ENCODE measurements around the gene NPIPB12.
"Not testable (repeated sequence)": the region's sequence is repeated elsewhere in the genome, so short reads cannot be mapped to it uniquely, and the experiment has no call there.

NPIPB12 gene

GRCh38 chr16:29506308-29506707, at the start of gene NPIPB12:
Gene NPIPB12 (minus strand): TSS chr16:29506408.
- DNase-seq (ENCODE audit: low spot score) = not testable (repeated sequence)

- DNase-seq (ENCODE audit: low spot score) = not testable (repeated sequence)
These were observed 15.3 kb upstream of the NPIPB12 start for GRCh38 chr16:29521520-29521919.

- not testable (repeated sequence) for DNase-seq (ENCODE audit: low spot score)
These were observed 23.9 kb downstream of the NPIPB12 start for GRCh38 chr16:29482276-29482675.

- not testable (repeated sequence) for DNase-seq (ENCODE audit: low spot score)
These were observed 34.1 kb downstream of the NPIPB12 start for GRCh38 chr16:29472065-29472464.

- not testable (repeated sequence) for DNase-seq (ENCODE audit: low spot score)
These were observed 36.5 kb downstream of the NPIPB12 start for GRCh38 chr16:29469660-29470059.

GRCh38 chr16:29467654-29468366, 38.4 kb downstream of the NPIPB12 start:
- DNase-seq (ENCODE audit: low spot score) = not testable (repeated sequence)

GRCh38 chr16:29466904-29467303, 39.3 kb downstream of the NPIPB12 start:
- DNase-seq (ENCODE audit: low spot score) = not testable (repeated sequence)

- not testable (repeated sequence) for DNase-seq (ENCODE audit: low spot score)
These were observed 40.0 kb downstream of the NPIPB12 start for GRCh38 chr16:29465985-29466824.

- DNase-seq (ENCODE audit: low spot score) = not testable (repeated sequence)
These were observed 45.6 kb downstream of the NPIPB12 start for GRCh38 chr16:29460647-29461030.

- not testable (repeated sequence) for DNase-seq (ENCODE audit: low spot score)
These were observed 46.2 kb downstream of the NPIPB12 start, which contains the start of gene SULT1A4 for GRCh38 chr16:29459706-29460646. Gene SULT1A4 (plus strand): TSS chr16:29459913. CDS start chr16:29461386, 1,473 bp downstream.

- not testable (repeated sequence) for DNase-seq (ENCODE audit: low spot score)
These were observed 48.5 kb downstream of the NPIPB12 start for GRCh38 chr16:29457660-29458059.

GRCh38 chr16:29454828-29455227, 51.4 kb downstream of the NPIPB12 start:
- not testable (repeated sequence) for DNase-seq (ENCODE audit: low spot score)

GRCh38 chr16:29454269-29454668, 51.9 kb downstream of the NPIPB12 start, which contains the start of the genes BOLA2 and SLX1B:
Gene BOLA2 (minus strand): TSS chr16:29454351. CDS start chr16:29454253, 98 bp downstream.
Gene SLX1B (plus strand): TSS chr16:29454533.
- not testable (repeated sequence) for DNase-seq (ENCODE audit: low spot score)

GRCh38 chr16:29453754-29454153, 52.5 kb downstream of the NPIPB12 start:
- DNase-seq (ENCODE audit: low spot score) = not testable (repeated sequence)
